GM12878 (cell line): ENCODE data around the gene MAEL. TPM values are rescaled to one million over a fixed set of nuclear protein-coding genes. Genes with fewer than 3 reads are reported as not detected.
"Not testable (repeated sequence)": the region's sequence is repeated elsewhere in the genome, so short reads cannot be mapped to it uniquely, and the experiment has no call there.

ENCODE experiments used
- ATAC-seq: fragments of 200-7000 bp; cut with Tn5 transposase; 3 replicates; pipeline ENCODE4 v1.9.1; 2020; ENCODE audit warnings: mild to moderate bottlenecking, moderate library complexity
- BruUV-seq: library from RNA; stranded (reverse); fragments of 400-500 nt; replicated peaks from 2 replicates; lab custom pipeline; 2021; lab: Mats Ljungman, UMichigan
- CTCF ChIA-PET: fragments of 300-600 bp; sonication (Branson Sonifier 250); formaldehyde crosslinking; extraction: SDS; loops from one replicate; lab custom pipeline; 2021; ENCODE audit warnings: inconsistent platforms; lab: Yijun Ruan, JAX
- POLR2A ChIA-PET: fragments of 350-600 bp; formaldehyde crosslinking; extraction: SDS; loops from one replicate; lab custom pipeline; 2021; ENCODE audit warnings: inconsistent platforms; lab: Charles Lee
- RAD21 ChIA-PET: fragments of 300-600 bp; sonication (Branson Sonifier 250); formaldehyde crosslinking; loops from one replicate; lab custom pipeline; 2023; ENCODE audit warnings: antibody characterized with exemption; ENCODE audit not compliant: unreplicated experiment; lab: Charles Lee
- SMC1A ChIA-PET: fragments of 300-600 bp; sonication (Branson Sonifier 250); formaldehyde crosslinking; loops from one replicate; lab custom pipeline; 2023; ENCODE audit not compliant: unreplicated experiment, uncharacterized antibody; lab: Charles Lee
- DNase-seq: peaks from one replicate; pipeline ENCODE4 v3.0.0-alpha.2; 2011; ENCODE audit warnings: low read depth, low spot score
- FAIRE-seq: peaks from 3 replicates; lab custom pipeline; 2011; peaks lifted over from hg19 to GRCh38; lab: Jason Lieb, UNC
- H2AFZ ChIP-seq: 2 replicates; pipeline ENCODE4 v1.6.0; 2011; ENCODE audit warnings: low read depth, low read length, control low read depth; ENCODE audit not compliant: control insufficient read depth
- H3K27ac ChIP-seq: 2 replicates; pipeline ENCODE4 v1.5.1; 2011; ENCODE audit warnings: control low read depth; ENCODE audit not compliant: control insufficient read depth, insufficient read depth
- H3K27me3 ChIP-seq, 2 experiments: replicated peaks in 1 of 2; 2 replicates each; pipeline versions ENCODE4 v1.6.0 to v1.6.1; 2011; ENCODE audit warnings: low read length in 1 of 2; ENCODE audit not compliant: control insufficient read depth in 2 of 2, insufficient read depth in 2 of 2
- H3K36me3 ChIP-seq, 2 experiments: 2 replicates each; pipeline ENCODE4 v1.5.1; 2011; ENCODE audit warnings: low read length in 1 of 2; ENCODE audit not compliant: control insufficient read depth in 2 of 2, insufficient read depth in 2 of 2
- H3K4me1 ChIP-seq: 2 replicates; pipeline ENCODE4 v1.6.1; 2011; ENCODE audit warnings: mild to moderate bottlenecking, low read length, moderate library complexity, mixed read lengths; ENCODE audit not compliant: control insufficient read depth, insufficient read depth
- H3K4me2 ChIP-seq: 2 replicates; pipeline ENCODE4 v1.6.0; 2011; ENCODE audit warnings: control low read depth; ENCODE audit not compliant: control insufficient read depth, insufficient read depth
- H3K4me3 ChIP-seq: fragments of 200-600 bp; sonication (generic); 2 replicates; pipeline ENCODE4 v1.5.1; 2016
- H3K79me2 ChIP-seq: 2 replicates; pipeline ENCODE4 v1.6.0; 2011; ENCODE audit warnings: low read length; ENCODE audit not compliant: control insufficient read depth, insufficient read depth
- H3K9ac ChIP-seq: 2 replicates; pipeline ENCODE4 v1.8.0; 2011; ENCODE audit warnings: low read length, control low read depth, mixed read lengths; ENCODE audit not compliant: control insufficient read depth, insufficient read depth
- H3K9me3 ChIP-seq: replicated peaks from 3 replicates; pipeline ENCODE4 v1.5.1; 2011; ENCODE audit warnings: mild to moderate bottlenecking, low read length; ENCODE audit not compliant: control insufficient read depth, insufficient read depth
- H4K20me1 ChIP-seq: 2 replicates; pipeline ENCODE4 v1.6.0; 2011; ENCODE audit not compliant: control insufficient read depth, insufficient read depth
- ATF2 ChIP-seq: IDR thresholded peaks from 2 replicates; pipeline ENCODE4 v1.6.1; 2012; ENCODE audit warnings: low read length, inconsistent platforms
- BCL11A ChIP-seq: IDR thresholded peaks from 2 replicates; pipeline ENCODE4 v1.6.1; 2011; ENCODE audit warnings: low read depth, low read length
- MXI1 ChIP-seq: fragments of 150-350 bp; IDR thresholded peaks from 2 replicates; pipeline ENCODE4 v1.6.1; 2011; ENCODE audit warnings: low read depth, mild to moderate bottlenecking, inconsistent platforms, low read length, improper control_type of control experiment
- RUNX3 ChIP-seq: IDR thresholded peaks from 2 replicates; pipeline ENCODE4 v1.6.1; 2012; ENCODE audit warnings: low read length, inconsistent platforms
- TCF3 ChIP-seq: IDR thresholded peaks from 2 replicates; pipeline ENCODE4 v1.6.1; 2012; ENCODE audit warnings: low read depth, mild to moderate bottlenecking, low read length, borderline replicate concordance; ENCODE audit not compliant: insufficient read depth
- WGBS: methylation state at CpG from one replicate; pipeline ENCODE4 v1.1.6; 2016; ENCODE audit warnings: low lambda C conversion rate; ENCODE audit not compliant: insufficient replicate concordance, insufficient coverage; ENCODE audit errors: missing lambda C conversion rate; 5-methylcytosine and 5-hydroxymethylcytosine counted together
- in situ Hi-C: fragments of 300-500 bp; cut with MboI; formaldehyde crosslinking; loops from 9 replicates; pipeline ENCODE4 v1.14.3; 2018; ENCODE audit warnings: mixed read lengths
- intact Hi-C: fragments of 100-400 bp; cut with micrococcal nuclease; formaldehyde crosslinking; loops from one replicate; pipeline ENCODE4 v1.14.2; 2022; ENCODE audit not compliant: unreplicated experiment
- polyA plus RNA-seq, 11 experiments: library from polyadenylated mRNA; depleted of rRNA in 4 of 11; unstranded in 6 of 11; stranded (reverse) in 5 of 11; fragments of >200 nt; fragmentation: Nextera tagmentation in 4 of 11; fragmentation: Illumina TruSeq in 1 of 11; extraction: Ambion mirVana in 4 of 11; extraction: Trizol in 1 of 11; gene quantifications; 1 replicate in 1 of 11; 2 replicates in 10 of 11; pipeline versions ENCODE4 v1.2.1 to v1.2.3, GENCODE V29; 2011 to 2016; ENCODE audit warnings: inconsistent platforms in 2 of 11, missing spikeins in 2 of 11, low read depth in 1 of 11
- total RNA-seq, 4 experiments: library from RNA; depleted of rRNA in 3 of 4; stranded (reverse); fragments of >200 nt in 3 of 4; fragmentation: Illumina TruSeq in 1 of 4; extraction: Trizol in 1 of 4; gene quantifications; 2 replicates each; pipeline versions ENCODE4 v1.2.1 to v1.2.3, GENCODE V29; 2013 to 2021

MAEL gene
- total and polyA plus RNA-seq, 10 of the 15 experiments (the other 5 are each of a cell fraction or from before 2014, with no cell fraction given) = 0.10 to 0.43 (median 0.24) TPM; not detected in 2

- Histone ChIP-seq H2AFZ (no peak overlapping the region), H4K20me1 (no peaks in the 10 kb centered on the region), H3K4me1 (no peaks in the 10 kb centered on the region), H3K36me3 (no peaks in the 10 kb centered on the region), H3K79me2 (no peaks in the 10 kb centered on the region), H3K9me3 (no peaks in the 10 kb centered on the region; the same call in 2 of the 3 replicates), H3K4me2 (no peak overlapping the region), H3K4me3 (no peak overlapping the region), H3K9ac (no peak overlapping the region), H3K27me3 (no peaks in the 10 kb centered on the region), H3K27ac (no peak overlapping the region)
- in situ Hi-C loops = no loop called here
- no peak for FAIRE-seq
- peak; percentile 54 for ATAC-seq
- ChIA-PET CTCF (interaction anchor here (1.5 kb wide), 1 partner anchor 112 kb away, joined by 4 read pairs; no protein-coding TSS in a partner anchor), SMC1A (no interaction called here), RAD21 (no interaction called here), POLR2A (no interaction called here)
- intact Hi-C loops = no loop called here
- no TSS peak for BruUV-seq
- TF ChIP-seq BCL11A = no peak
- TF ChIP-seq RUNX3 = 0 out of 2 replicates have a peak, but pooled peaks have one; percentile 5
- no peak for TF ChIP-seq MXI1
- no peak for TF ChIP-seq TCF3
- no peak for TF ChIP-seq ATF2
- no peak for DNase-seq
- 3% methylated on average over 1 of the region's 1 CpG for WGBS
Measured at GRCh38 chr1:167022384-167022783, 33.3 kb downstream of the MAEL start.

DNA sequence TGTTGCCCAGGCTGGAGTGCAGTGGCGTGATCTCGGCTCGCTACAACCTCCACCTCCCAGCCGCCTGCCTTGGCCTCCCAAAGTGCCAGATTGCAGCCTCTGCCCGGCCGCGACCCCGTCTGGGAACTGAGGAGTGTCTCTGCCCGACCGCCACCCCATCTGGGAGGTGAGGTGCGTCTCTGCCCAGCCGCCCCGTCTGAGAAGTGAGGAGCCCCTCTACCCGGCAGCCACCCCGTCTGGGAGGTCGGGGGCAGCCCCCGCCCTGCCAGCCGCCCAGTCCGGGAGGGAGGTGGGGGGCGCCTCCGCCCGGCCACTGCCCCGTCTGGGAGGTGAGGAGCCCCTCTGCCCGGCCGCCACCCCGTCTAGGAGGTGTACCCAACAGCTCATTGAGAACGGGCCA, 40.5 kb downstream of the MAEL start:
- SMC1A ChIA-PET = interaction anchor here (1.1 kb wide), 1 partner anchor 27 kb away, joined by 3 read pairs; no protein-coding TSS in a partner anchor
- H3K27me3 ChIP-seq, H3K9me3 ChIP-seq, H3K4me3 ChIP-seq, FAIRE-seq, H3K4me2 ChIP-seq, H3K36me3 ChIP-seq, ATAC-seq, POLR2A ChIA-PET, H2AFZ ChIP-seq, DNase-seq, intact Hi-C loops, H4K20me1 ChIP-seq, H3K4me1 ChIP-seq, RAD21 ChIA-PET, H3K9ac ChIP-seq, H3K79me2 ChIP-seq, BruUV-seq, in situ Hi-C loops, H3K27ac ChIP-seq, CTCF ChIA-PET: not testable (repeated sequence)
- WGBS = 61% methylated on average over 27 of the region's 27 CpGs
